OCI-LY3 (cell line): Measurements from ENCODE around the gene EGFL7.
A peak's percentile ranks its signal among the peaks of the same experiment; 100 is the strongest.

Experiments used
- H2AFZ ChIP-seq: fragments of 200-600, 300-600 bp; shearing (Covaris generic); 2 replicates; pipeline ENCODE4 v1.6.0; 2014; ENCODE audit warnings: antibody characterized with exemption, low read depth, low read length
- H3K27ac ChIP-seq: fragments of 200-600, 300-600 bp; sonication (generic); 2 replicates; pipeline ENCODE4 v1.5.1; 2014; ENCODE audit warnings: mild to moderate bottlenecking, low read length, moderate library complexity, mixed read lengths
- H3K27me3 ChIP-seq: fragments of 200-600, 300-600 bp; sonication (generic); 2 replicates; pipeline ENCODE4 v1.6.1; 2014; ENCODE audit warnings: low read depth, low read length, mixed read lengths
- H3K36me3 ChIP-seq: fragments of 200-600, 300-600 bp; sonication (generic); replicated peaks from 2 replicates; pipeline ENCODE3; 2014; ENCODE audit warnings: low read depth, low read length, mixed read lengths
- H3K4me1 ChIP-seq: fragments of 300-600, 200-600 bp; sonication (generic); 2 replicates; pipeline ENCODE4 v1.6.1; 2014; ENCODE audit warnings: low read length, mixed read lengths
- H3K4me2 ChIP-seq: fragments of 200-600, 300-600 bp; sonication (generic); 2 replicates; pipeline ENCODE4 v1.6.1; 2014; ENCODE audit warnings: low read length, mixed read lengths
- H3K4me3 ChIP-seq: fragments of 300-600, 200-600 bp; sonication (generic); 2 replicates; pipeline ENCODE4 v1.5.1; 2014; ENCODE audit warnings: antibody characterized with exemption, mild to moderate bottlenecking, low read length, moderate library complexity
- H3K79me2 ChIP-seq: fragments of 300-600, 200-600 bp; shearing (Covaris generic); 2 replicates; pipeline ENCODE4 v1.6.1; 2014; ENCODE audit warnings: mild to moderate bottlenecking, low read length, mixed read lengths
- H3K9ac ChIP-seq: fragments of 300-600, 200-600 bp; shearing (Covaris generic); 2 replicates; pipeline ENCODE4 v1.6.0; 2014; ENCODE audit warnings: mild to moderate bottlenecking, low read length, moderate library complexity
- H3K9me3 ChIP-seq: fragments of 200-600, 300-600 bp; shearing (Covaris generic); 2 replicates; pipeline ENCODE4 v1.6.1; 2014; ENCODE audit warnings: low read length, mixed read lengths; ENCODE audit not compliant: insufficient read depth
- H4K20me1 ChIP-seq: fragments of 200-600, 300-600 bp; sonication (generic); 2 replicates; pipeline ENCODE4 v1.6.1; 2016; ENCODE audit warnings: low read length, mixed read lengths; ENCODE audit not compliant: insufficient read depth
- EZH2phosphoT487 ChIP-seq: fragments of 200-600 bp; shearing (Covaris generic); IDR thresholded peaks from 2 replicates; pipeline ENCODE4 v1.6.1; 2018; ENCODE audit warnings: antibody characterized with exemption, mixed run types, low read depth
- TF ChIP-seq, protein P1 (sequence below): fragments of 200-600, 300-600 bp; sonication (generic); IDR thresholded peaks from 2 replicates; pipeline ENCODE4 v1.5.1; 2014; ENCODE audit warnings: antibody characterized with exemption, low read length, low read depth

The EGFL7 gene

GRCh38 chr9:136615631-136616306 lies 46.9 kb upstream of the EGFL7 start:
- TF ChIP-seq, protein P1, sequence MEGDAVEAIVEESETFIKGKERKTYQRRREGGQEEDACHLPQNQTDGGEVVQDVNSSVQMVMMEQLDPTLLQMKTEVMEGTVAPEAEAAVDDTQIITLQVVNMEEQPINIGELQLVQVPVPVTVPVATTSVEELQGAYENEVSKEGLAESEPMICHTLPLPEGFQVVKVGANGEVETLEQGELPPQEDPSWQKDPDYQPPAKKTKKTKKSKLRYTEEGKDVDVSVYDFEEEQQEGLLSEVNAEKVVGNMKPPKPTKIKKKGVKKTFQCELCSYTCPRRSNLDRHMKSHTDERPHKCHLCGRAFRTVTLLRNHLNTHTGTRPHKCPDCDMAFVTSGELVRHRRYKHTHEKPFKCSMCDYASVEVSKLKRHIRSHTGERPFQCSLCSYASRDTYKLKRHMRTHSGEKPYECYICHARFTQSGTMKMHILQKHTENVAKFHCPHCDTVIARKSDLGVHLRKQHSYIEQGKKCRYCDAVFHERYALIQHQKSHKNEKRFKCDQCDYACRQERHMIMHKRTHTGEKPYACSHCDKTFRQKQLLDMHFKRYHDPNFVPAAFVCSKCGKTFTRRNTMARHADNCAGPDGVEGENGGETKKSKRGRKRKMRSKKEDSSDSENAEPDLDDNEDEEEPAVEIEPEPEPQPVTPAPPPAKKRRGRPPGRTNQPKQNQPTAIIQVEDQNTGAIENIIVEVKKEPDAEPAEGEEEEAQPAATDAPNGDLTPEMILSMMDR: no peak; the same call in 1 of the 2 replicates
- TF ChIP-seq EZH2phosphoT487: no peak
- Histone ChIP-seq H3K9ac (no peak overlapping the region), H2AFZ (no peak overlapping the region), H3K9me3 (no peaks in the 10 kb centered on the region), H3K79me2 (no peaks in the 10 kb centered on the region), H3K4me3 (no peak overlapping the region), H3K4me2 (no peak overlapping the region), H3K27me3 (no peaks in the 10 kb centered on the region), H4K20me1 (no peaks in the 10 kb centered on the region), H3K36me3 (no peaks in the 10 kb centered on the region), H3K27ac (no peak overlapping the region), H3K4me1 (peaks cover 28% of the 10 kb centered on the region)

DNA sequence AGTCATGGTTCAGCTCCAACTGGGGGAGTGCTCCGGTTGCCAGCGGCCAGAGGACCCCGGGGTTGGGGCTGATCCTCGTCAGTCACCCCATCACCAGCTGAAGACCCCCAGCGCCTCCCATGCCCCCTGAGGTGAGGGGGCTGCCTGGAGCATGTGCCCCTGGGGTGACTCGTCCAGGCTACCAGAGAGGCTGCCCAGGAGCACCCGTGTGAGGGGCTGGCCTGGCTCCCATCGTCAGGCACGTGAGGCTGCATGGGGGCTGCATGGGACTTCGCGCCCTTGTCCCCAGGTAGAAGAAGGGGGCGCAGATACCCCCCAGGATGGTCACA lies 46.4 kb upstream of the EGFL7 start:
- Histone ChIP-seq H3K4me3 (no peak overlapping the region), H3K36me3 (no peaks in the 10 kb centered on the region), H3K27me3 (no peaks in the 10 kb centered on the region), H3K4me2 (no peak overlapping the region), H3K4me1 (peaks cover 28% of the 10 kb centered on the region), H3K9me3 (no peaks in the 10 kb centered on the region), H3K27ac (no peak overlapping the region), H4K20me1 (no peaks in the 10 kb centered on the region), H3K9ac (no peak overlapping the region), H3K79me2 (no peaks in the 10 kb centered on the region), H2AFZ (no peak overlapping the region)
- TF ChIP-seq, protein P1: no peak
- no peak for TF ChIP-seq EZH2phosphoT487

DNA sequence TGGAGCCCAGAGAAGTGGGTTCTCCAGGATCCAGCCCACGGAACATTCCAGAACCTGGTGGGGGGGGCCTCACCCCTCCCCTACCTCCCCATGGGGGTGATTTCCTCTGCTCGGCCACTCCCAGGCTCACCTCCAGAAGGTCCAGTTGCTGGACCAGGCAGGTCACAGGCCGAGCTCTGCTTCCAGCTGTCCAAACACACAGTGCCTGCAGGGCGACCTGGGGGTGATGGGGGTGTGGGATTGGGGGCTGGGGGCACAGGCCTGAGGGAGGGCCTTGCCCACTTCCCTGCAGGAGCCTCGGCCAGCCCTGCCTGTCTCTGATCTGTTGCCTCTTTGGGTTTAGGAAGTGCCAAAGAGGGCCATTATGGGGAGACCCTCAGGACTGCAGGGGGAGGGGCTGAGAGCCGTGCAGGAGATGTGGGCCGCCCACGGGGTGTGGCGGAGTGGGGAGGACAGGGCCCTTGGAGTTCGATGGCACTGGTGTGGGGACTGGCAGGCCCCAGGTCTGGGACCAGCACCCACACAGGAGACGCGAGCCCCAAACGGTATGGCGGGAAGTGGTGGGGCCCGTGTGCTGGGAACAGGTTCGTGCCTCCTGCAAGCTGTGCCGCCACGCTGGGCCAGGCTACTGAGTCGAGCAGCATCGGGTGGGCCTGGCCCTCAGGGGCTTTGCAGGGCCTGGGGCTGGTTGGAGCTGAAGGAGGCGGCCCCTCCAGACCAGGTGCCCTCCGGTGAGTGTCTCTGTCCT lies 45.6 kb upstream of the EGFL7 start:
- no peak overlapping the region for H3K4me3 ChIP-seq
- peaks cover 28% of the 10 kb centered on the region for H3K4me1 ChIP-seq
- H3K27ac ChIP-seq: peak overlapping the region; percentile 70
- H3K9me3 ChIP-seq: no peaks in the 10 kb centered on the region
- H3K4me2 ChIP-seq: peak overlapping the region; percentile 60
- H3K79me2 ChIP-seq: no peaks in the 10 kb centered on the region
- H3K9ac ChIP-seq: peak overlapping the region; percentile 28; the same call in 1 of the 2 replicates
- H3K27me3 ChIP-seq: no peaks in the 10 kb centered on the region
- no peaks in the 10 kb centered on the region for H4K20me1 ChIP-seq
- no peaks in the 10 kb centered on the region for H3K36me3 ChIP-seq
- no peak for TF ChIP-seq EZH2phosphoT487
- TF ChIP-seq, protein P1: no peak
- H2AFZ ChIP-seq: 0 out of 2 replicates have a peak overlapping the region, but pooled peaks have one; percentile 7

DNA sequence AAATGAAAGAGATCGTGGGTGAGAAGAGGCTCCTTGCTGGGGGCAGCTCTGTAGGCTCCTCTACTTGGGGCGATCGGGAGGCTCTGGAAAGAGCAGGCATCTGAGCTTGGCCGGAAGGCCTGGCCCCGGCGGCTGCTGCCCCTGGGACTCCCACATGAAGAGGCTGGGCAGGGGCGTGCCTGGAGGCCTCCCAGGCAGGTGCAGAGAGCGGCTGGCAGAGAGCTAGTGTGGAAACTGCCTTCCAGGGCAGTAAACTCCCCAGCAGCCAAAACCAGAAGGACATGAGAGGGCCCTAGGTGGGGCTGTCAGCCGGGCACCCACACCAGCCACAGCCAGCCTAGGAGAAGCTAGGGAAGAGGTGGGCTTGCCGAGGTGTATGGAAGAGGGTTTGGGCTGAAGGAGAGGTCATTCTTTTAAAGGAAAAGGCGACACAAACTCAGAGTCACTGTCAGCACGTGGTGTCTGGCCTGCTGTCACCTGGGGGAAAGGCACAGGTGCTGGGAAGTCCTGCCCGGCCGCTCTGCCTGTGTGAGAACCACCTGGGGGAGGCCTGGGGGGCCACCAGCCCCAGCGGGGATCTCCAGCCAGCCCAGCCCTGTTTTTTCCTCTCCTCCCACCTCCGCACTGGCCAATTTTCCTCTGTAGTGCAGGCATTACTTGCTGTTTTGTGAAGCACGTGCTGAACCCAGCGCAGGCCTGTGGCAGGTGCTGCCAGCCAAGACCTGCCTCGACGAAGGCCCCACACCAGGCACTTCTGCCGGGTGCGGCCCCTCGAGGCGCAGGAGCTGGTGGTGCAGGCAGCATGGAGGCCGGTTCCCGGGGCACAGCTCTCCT lies 44.8 kb upstream of the EGFL7 start:
- H3K27me3 ChIP-seq: no peaks in the 10 kb centered on the region
- TF ChIP-seq, protein P1: no peak
- TF ChIP-seq EZH2phosphoT487: no peak
- peaks cover 28% of the 10 kb centered on the region for H3K4me1 ChIP-seq
- H3K9ac ChIP-seq: peak overlapping the region; percentile 28; the same call in 1 of the 2 replicates
- peak overlapping the region; percentile 7; the same call in 1 of the 2 replicates for H2AFZ ChIP-seq
- H3K79me2 ChIP-seq: no peaks in the 10 kb centered on the region
- H3K9me3 ChIP-seq: no peaks in the 10 kb centered on the region
- no peaks in the 10 kb centered on the region for H4K20me1 ChIP-seq
- H3K4me3 ChIP-seq: peak overlapping the region; percentile 12; the same call in 1 of the 2 replicates
- peak overlapping the region; percentile 70 for H3K27ac ChIP-seq
- peak overlapping the region; percentile 60 for H3K4me2 ChIP-seq
- H3K36me3 ChIP-seq: no peaks in the 10 kb centered on the region
